Stimulated activated CD8-positive, alpha-beta memory T cell treated with anti-CD3 and anti-CD28 coated beads, Interleukin-12 subunit alpha, Interleukin-12 subunit beta, amount 100 ng/mL, for 24 hours (primary cell): ENCODE data around the gene MYNN.

Experiments
- DNase-seq: peaks from one replicate; pipeline ENCODE4 v3.0.0-alpha.2; 2020; ENCODE audit errors: extremely low read depth

MYNN gene

GRCh38 chr3:169777822-169778221 is 4.6 kb downstream of the MYNN start:
- DNase-seq = no peak

GRCh38 chr3:169780742-169781141 is 7.5 kb downstream of the MYNN start:
- no peak for DNase-seq

GRCh38 chr3:169781209-169781855 is 8.1 kb downstream of the MYNN start:
- DNase-seq = no peak

- DNase-seq = no peak
Observed at GRCh38 chr3:169787120-169787519, 13.9 kb downstream of the MYNN start.

DNA sequence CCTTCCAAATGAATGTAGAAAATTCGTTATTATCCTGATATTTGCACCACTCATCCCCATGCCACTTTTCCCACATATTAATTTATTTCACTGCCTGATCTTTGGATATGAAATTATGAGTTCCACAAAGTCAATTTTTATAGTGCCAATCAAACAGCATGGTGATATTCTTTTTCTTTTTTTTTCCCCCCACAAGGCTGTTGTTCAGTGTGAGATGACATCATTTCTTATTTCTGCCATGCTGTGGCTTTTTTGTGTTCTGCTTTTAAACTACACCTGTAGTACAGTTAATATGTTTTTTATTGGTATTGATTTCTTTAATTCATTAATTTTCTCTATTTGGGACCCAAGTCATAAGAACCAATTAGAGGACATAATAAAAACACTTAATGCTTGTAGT is 14.6 kb downstream of the MYNN start:
- DNase-seq = no peak

DNA sequence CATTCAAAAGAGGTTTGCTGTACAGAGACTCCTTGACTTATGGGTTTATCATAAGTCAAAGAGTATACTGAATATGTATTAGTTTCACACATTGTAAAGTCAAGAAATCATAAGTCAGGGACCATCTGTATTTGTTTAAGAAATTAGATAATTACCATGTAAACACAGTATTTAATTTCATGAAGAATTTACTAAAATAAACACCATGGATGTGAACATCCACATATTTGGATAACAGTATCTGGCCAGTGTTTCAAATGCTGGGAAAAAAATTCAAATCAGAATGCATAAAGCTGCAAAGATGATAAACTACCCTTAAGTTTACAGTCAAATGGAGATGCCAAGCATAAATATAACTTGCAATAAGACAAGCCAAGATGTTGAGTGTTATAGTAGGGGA is 17.0 kb downstream of the MYNN start:
- no peak for DNase-seq

DNA sequence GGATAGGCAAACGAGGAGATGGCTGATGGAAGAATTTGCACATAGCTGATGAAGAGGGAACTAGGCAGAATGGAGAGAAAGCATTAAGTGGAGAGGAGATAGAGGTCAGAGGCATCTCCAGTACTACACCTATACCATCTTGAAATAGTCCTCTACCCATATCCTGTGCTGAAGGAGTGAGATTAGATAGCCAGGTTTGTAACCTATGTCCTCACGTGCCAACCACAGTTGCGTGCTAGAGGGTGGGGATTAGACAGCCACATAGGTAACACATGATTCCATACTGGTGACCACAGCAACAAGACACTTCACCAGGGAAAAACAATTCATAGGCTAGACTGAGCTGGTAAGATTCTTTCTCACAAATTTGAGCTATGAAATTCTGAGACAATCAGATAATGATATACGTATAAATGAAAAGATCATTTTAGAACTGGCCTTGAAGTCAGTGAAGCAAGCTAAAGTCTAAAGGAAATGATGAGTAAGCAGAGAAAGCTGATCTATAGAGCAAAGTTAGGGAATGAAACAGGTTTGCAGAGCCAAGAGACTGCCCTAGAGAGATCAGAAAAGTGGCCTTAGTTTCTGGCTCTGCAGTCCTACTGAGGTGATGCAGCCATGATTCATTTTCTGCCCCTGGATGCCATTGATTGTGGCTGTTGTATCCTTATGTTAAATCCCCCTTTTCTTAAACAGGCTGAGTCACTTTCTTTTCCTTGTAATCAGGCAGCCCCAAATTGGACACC is 17.7 kb downstream of the MYNN start:
- DNase-seq = no peak

DNA sequence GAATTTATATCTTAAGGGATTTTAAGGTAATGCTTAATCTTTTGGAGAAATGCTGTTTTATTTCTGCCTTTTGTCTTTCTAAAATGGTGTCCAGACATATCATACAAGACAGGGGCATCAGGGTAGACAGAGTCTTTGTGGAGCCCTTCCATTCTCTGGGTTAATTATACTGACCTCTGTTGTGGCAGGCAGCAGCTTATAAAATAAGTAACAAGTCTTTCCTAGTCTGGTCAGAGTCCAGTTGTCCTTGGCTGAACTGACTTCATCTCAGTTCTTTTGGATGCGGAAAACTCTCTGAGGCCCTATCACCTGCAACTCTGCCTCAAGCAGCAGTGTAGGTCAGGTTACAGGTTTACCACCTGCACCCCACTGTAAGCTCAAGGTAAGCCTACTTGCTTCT is 19.2 kb downstream of the MYNN start:
- no peak for DNase-seq

GRCh38 chr3:169804681-169805080 is 31.5 kb downstream of the MYNN start:
- no peak for DNase-seq

DNA sequence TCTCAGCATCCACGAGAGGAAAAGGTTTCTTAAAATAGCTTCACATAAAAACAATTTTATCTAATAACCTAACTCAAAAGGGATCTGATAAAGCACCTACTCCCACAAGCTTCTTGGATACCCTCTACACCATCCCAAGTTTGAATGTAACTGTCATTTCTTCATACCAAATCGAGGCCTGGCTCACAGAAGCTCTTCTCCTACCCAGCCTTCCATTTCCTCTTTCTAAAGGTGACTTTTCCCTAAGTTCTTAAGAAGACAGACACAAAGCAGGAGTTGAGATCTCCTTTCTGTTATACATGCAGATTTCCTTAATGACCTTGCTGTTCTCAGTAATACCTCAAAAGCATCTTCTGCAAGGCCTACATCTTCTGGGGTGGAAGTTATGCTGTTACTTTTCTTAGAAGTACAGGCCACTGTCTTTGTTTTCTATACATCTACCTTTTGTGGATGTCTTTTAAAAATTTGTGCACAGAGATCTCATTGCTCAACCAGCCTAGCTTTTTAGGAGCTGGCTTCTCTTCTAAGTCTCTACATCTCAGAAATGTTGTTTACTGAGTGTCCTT is 36.1 kb downstream of the MYNN start:
- DNase-seq = no peak

- DNase-seq = no peak
Observed at GRCh38 chr3:169811631-169812331, 38.6 kb downstream of the MYNN start.

DNA sequence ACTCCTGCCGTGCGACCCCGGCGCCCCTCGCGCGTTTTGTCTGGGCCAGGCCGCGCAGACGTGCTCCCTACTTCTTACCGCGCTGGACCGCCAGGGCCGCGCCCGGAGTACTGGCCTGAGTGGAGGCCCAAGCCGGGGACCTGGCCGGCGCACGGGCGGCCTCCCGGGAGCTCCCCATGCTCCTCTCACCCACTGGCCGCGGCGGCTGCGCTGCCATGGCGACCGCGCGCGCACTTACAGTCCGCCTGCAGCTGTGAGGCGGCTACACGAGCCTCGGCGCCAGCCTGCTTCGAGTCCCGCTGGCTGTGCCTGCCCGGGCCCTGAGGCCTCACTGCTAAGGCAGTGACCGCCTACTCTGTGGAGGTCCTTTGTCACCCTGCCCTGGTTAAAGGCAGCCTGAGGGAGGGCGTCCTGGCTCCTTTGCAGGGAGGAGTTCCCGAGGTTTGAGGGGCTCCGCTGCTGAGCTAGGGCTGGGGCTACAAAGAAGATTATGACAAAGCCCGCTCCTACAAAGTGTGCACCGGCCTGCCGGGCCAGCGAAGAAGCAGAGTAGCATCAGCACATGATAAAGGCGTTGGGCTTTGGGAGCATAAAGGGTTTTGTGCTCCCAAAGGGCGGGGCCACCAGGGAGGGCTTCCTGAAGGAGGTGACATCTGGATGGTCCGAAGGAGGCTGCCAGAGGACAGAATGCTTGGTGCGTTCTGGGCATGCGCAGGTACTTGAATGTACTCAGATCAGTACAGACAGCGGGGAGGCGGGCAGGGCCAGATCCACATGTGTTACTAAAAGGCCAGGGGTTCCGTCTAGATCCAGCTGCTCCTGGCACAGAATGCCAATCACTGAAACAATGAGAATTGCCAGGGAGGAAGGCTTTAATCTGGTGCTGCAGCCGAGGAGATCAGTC is 39.4 kb downstream of the MYNN start, which contains the start of the genes LRRC34 and LRRIQ4:
Gene LRRC34, minus strand, starts transcription at position 573 of the 904 bp plus-strand sequence. Its CDS starts 356 bp downstream, at position 217.
Gene LRRIQ4, plus strand, starts transcription at position 539 of the 904 bp plus-strand sequence. CDS start 9,052 bp downstream, outside the sequence.
- DNase-seq = peak; percentile 40

DNA sequence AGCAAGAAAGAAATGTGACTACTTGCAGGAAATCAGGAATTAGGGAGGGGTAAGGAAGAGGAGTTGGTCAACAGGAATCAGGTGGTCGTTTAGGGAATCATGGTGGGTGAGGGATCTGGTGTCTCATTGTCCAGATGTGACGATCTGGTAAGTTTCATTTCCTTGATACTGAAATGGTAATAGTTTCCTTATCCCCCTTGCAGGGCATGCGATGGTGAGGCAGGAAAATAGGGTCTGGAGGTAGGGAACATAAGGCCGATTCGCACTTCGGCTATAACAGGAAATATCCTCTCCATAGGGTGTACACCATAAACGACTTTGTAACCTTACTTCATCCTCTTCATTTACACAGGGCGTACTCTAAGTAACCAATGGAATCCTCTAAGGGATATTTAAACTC is 40.1 kb downstream of the MYNN start:
- no peak for DNase-seq

GRCh38 chr3:169813757-169814517 is 40.7 kb downstream of the MYNN start:
- peak; percentile 54 for DNase-seq

GRCh38 chr3:169815590-169816150 is 42.5 kb downstream of the MYNN start:
- no peak for DNase-seq

GRCh38 chr3:169818316-169818715 is 45.1 kb downstream of the MYNN start:
- DNase-seq = no peak

- DNase-seq = no peak
Observed at GRCh38 chr3:169822091-169822490, 48.9 kb downstream of the MYNN start.

DNA sequence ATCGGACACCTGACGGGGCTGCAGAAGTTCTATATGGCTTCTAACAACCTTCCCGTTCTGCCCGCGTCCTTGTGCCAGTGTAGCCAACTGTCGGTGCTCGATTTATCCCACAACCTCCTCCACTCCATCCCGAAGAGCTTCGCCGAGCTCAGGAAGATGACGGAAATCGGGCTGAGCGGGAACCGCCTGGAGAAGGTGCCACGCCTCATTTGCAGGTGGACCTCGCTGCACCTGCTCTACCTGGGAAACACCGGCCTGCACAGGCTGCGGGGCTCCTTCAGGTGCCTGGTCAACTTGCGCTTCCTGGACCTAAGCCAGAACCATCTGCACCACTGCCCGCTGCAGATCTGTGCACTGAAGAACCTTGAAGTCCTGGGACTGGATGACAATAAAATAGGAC is 49.3 kb downstream of the MYNN start:
- DNase-seq = no peak

- no peak for DNase-seq
Observed at GRCh38 chr3:169822983-169823382, 49.8 kb downstream of the MYNN start.

DNA sequence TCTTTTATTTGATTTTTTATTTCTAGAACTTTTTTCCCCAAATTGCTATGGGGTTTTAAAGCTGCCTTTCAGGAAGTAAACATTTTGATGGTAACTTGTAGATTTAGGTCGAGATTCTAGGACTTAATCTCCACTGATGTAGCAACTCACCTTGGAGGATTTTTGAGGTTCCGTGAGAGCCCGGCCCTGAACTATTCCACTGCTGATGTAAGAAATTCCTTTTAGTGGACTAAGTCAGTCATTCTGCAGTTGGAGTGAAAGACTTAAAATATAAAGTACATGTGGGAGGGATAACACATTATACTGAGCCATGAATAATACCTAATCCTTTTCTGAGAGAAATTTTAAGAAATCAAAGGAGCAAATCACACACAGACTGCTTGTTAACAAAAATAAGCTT is 52.1 kb downstream of the MYNN start:
- no peak for DNase-seq
